GM12878 (cell line): ENCODE results near the gene ROCK2. TPM values are rescaled to one million over a fixed set of nuclear protein-coding genes. Genes with fewer than 3 reads are reported as not detected.

Source experiments
- ATAC-seq: fragments of 200-7000 bp; cut with Tn5 transposase; 3 replicates; pipeline ENCODE4 v1.9.1; 2020; ENCODE audit warnings: mild to moderate bottlenecking, moderate library complexity
- BruUV-seq: library from RNA; stranded (reverse); fragments of 400-500 nt; replicated peaks from 2 replicates; lab custom pipeline; 2021; lab: Mats Ljungman, UMichigan
- CTCF ChIA-PET: fragments of 300-600 bp; sonication (Branson Sonifier 250); formaldehyde crosslinking; extraction: SDS; loops from one replicate; lab custom pipeline; 2021; ENCODE audit warnings: inconsistent platforms; lab: Yijun Ruan, JAX
- POLR2A ChIA-PET: fragments of 350-600 bp; formaldehyde crosslinking; extraction: SDS; loops from one replicate; lab custom pipeline; 2021; ENCODE audit warnings: inconsistent platforms; lab: Charles Lee
- RAD21 ChIA-PET: fragments of 300-600 bp; sonication (Branson Sonifier 250); formaldehyde crosslinking; loops from one replicate; lab custom pipeline; 2023; ENCODE audit warnings: antibody characterized with exemption; ENCODE audit not compliant: unreplicated experiment; lab: Charles Lee
- SMC1A ChIA-PET: fragments of 300-600 bp; sonication (Branson Sonifier 250); formaldehyde crosslinking; loops from one replicate; lab custom pipeline; 2023; ENCODE audit not compliant: unreplicated experiment, uncharacterized antibody; lab: Charles Lee
- DNase-seq: peaks from one replicate; pipeline ENCODE4 v3.0.0-alpha.2; 2011; ENCODE audit warnings: low read depth, low spot score
- FAIRE-seq: peaks from 3 replicates; lab custom pipeline; 2011; peaks lifted over from hg19 to GRCh38; lab: Jason Lieb, UNC
- H2AFZ ChIP-seq: 2 replicates; pipeline ENCODE4 v1.6.0; 2011; ENCODE audit warnings: low read depth, low read length, control low read depth; ENCODE audit not compliant: control insufficient read depth
- H3K27ac ChIP-seq: 2 replicates; pipeline ENCODE4 v1.5.1; 2011; ENCODE audit warnings: control low read depth; ENCODE audit not compliant: control insufficient read depth, insufficient read depth
- H3K27me3 ChIP-seq, 2 experiments: replicated peaks in 1 of 2; 2 replicates each; pipeline versions ENCODE4 v1.6.0 to v1.6.1; 2011; ENCODE audit warnings: low read length in 1 of 2; ENCODE audit not compliant: control insufficient read depth in 2 of 2, insufficient read depth in 2 of 2
- H3K36me3 ChIP-seq, 2 experiments: 2 replicates each; pipeline ENCODE4 v1.5.1; 2011; ENCODE audit warnings: low read length in 1 of 2; ENCODE audit not compliant: control insufficient read depth in 2 of 2, insufficient read depth in 2 of 2
- H3K4me1 ChIP-seq: 2 replicates; pipeline ENCODE4 v1.6.1; 2011; ENCODE audit warnings: mild to moderate bottlenecking, low read length, moderate library complexity, mixed read lengths; ENCODE audit not compliant: control insufficient read depth, insufficient read depth
- H3K4me2 ChIP-seq: 2 replicates; pipeline ENCODE4 v1.6.0; 2011; ENCODE audit warnings: control low read depth; ENCODE audit not compliant: control insufficient read depth, insufficient read depth
- H3K4me3 ChIP-seq: fragments of 200-600 bp; sonication (generic); 2 replicates; pipeline ENCODE4 v1.5.1; 2016
- H3K79me2 ChIP-seq: 2 replicates; pipeline ENCODE4 v1.6.0; 2011; ENCODE audit warnings: low read length; ENCODE audit not compliant: control insufficient read depth, insufficient read depth
- H3K9ac ChIP-seq: 2 replicates; pipeline ENCODE4 v1.8.0; 2011; ENCODE audit warnings: low read length, control low read depth, mixed read lengths; ENCODE audit not compliant: control insufficient read depth, insufficient read depth
- H3K9me3 ChIP-seq: replicated peaks from 3 replicates; pipeline ENCODE4 v1.5.1; 2011; ENCODE audit warnings: mild to moderate bottlenecking, low read length; ENCODE audit not compliant: control insufficient read depth, insufficient read depth
- H4K20me1 ChIP-seq: 2 replicates; pipeline ENCODE4 v1.6.0; 2011; ENCODE audit not compliant: control insufficient read depth, insufficient read depth
- BRCA1 ChIP-seq: IDR thresholded peaks from 2 replicates; pipeline ENCODE4 v1.6.1; 2011; ENCODE audit warnings: low read depth, low read length, improper control_type of control experiment
- CREB1 ChIP-seq: IDR thresholded peaks from 2 replicates; pipeline ENCODE4 v1.6.1; 2012; ENCODE audit warnings: low read depth, mild to moderate bottlenecking, inconsistent platforms
- HCFC1 ChIP-seq: fragments of 150-350 bp; IDR thresholded peaks from 2 replicates; pipeline ENCODE4 v1.6.1; 2014; ENCODE audit warnings: low read length
- LARP7 ChIP-seq: fragments of 450-650 bp; IDR thresholded peaks from 2 replicates; pipeline ENCODE4 v1.6.1; 2017; ENCODE audit warnings: mild to moderate bottlenecking
- MYB ChIP-seq: fragments of 150-350 bp; IDR thresholded peaks from 2 replicates; pipeline ENCODE4 v1.6.1; 2014; ENCODE audit warnings: mild to moderate bottlenecking, low read depth, low read length, borderline replicate concordance
- NFXL1 ChIP-seq: fragments of 450-650 bp; IDR thresholded peaks from 2 replicates; pipeline ENCODE4 v1.6.1; 2017; ENCODE audit warnings: antibody characterized with exemption, mild to moderate bottlenecking, borderline replicate concordance
- PAX5 ChIP-seq: IDR thresholded peaks from 2 replicates; pipeline ENCODE4 v1.6.1; 2011; ENCODE audit warnings: low read depth, low read length, borderline replicate concordance
- POLR2A ChIP-seq: IDR thresholded peaks from 2 replicates; pipeline ENCODE4 v1.6.1; 2011; ENCODE audit warnings: low read depth, mild to moderate bottlenecking, low read length
- STAT3 ChIP-seq: IDR thresholded peaks from 2 replicates; pipeline ENCODE4 v1.6.1; 2011; ENCODE audit warnings: low read depth, low read length, improper control_type of control experiment
- SUPT20H ChIP-seq: IDR thresholded peaks from 2 replicates; pipeline ENCODE4 v1.6.1; 2011; ENCODE audit warnings: low read depth, mild to moderate bottlenecking, low read length, moderate library complexity, borderline replicate concordance; ENCODE audit not compliant: control insufficient read depth
- ZNF274 ChIP-seq: IDR thresholded peaks from one replicate; pipeline ENCODE4 v1.8.0; 2011; ENCODE audit not compliant: insufficient read length, insufficient read depth
- ZZZ3 ChIP-seq: IDR thresholded peaks from 2 replicates; pipeline ENCODE4 v1.6.1; 2011; ENCODE audit warnings: low read depth; ENCODE audit not compliant: control insufficient read depth, insufficient read length
- WGBS: methylation state at CpG from one replicate; pipeline ENCODE4 v1.1.6; 2016; ENCODE audit warnings: low lambda C conversion rate; ENCODE audit not compliant: insufficient replicate concordance, insufficient coverage; ENCODE audit errors: missing lambda C conversion rate; 5-methylcytosine and 5-hydroxymethylcytosine counted together
- in situ Hi-C: fragments of 300-500 bp; cut with MboI; formaldehyde crosslinking; loops from 9 replicates; pipeline ENCODE4 v1.14.3; 2018; ENCODE audit warnings: mixed read lengths
- intact Hi-C: fragments of 100-400 bp; cut with micrococcal nuclease; formaldehyde crosslinking; loops from one replicate; pipeline ENCODE4 v1.14.2; 2022; ENCODE audit not compliant: unreplicated experiment
- polyA plus RNA-seq, 11 experiments: library from polyadenylated mRNA; depleted of rRNA in 4 of 11; unstranded in 6 of 11; stranded (reverse) in 5 of 11; fragments of >200 nt; fragmentation: Nextera tagmentation in 4 of 11; fragmentation: Illumina TruSeq in 1 of 11; extraction: Ambion mirVana in 4 of 11; extraction: Trizol in 1 of 11; gene quantifications; 1 replicate in 1 of 11; 2 replicates in 10 of 11; pipeline versions ENCODE4 v1.2.1 to v1.2.3, GENCODE V29; 2011 to 2016; ENCODE audit warnings: inconsistent platforms in 2 of 11, missing spikeins in 2 of 11, low read depth in 1 of 11
- total RNA-seq, 4 experiments: library from RNA; depleted of rRNA in 3 of 4; stranded (reverse); fragments of >200 nt in 3 of 4; fragmentation: Illumina TruSeq in 1 of 4; extraction: Trizol in 1 of 4; gene quantifications; 2 replicates each; pipeline versions ENCODE4 v1.2.1 to v1.2.3, GENCODE V29; 2013 to 2021
- TF ChIP-seq, protein P1 (sequence below): fragments of 450-650 bp; formaldehyde crosslinking; IDR thresholded peaks from 2 replicates; pipeline ENCODE4 v1.4.0; 2022; ENCODE audit warnings: mild to moderate bottlenecking, moderate library complexity
- TF ChIP-seq, protein P2 (sequence below): fragments of 450-650 bp; IDR thresholded peaks from 2 replicates; pipeline ENCODE4 v1.6.1; 2017; ENCODE audit warnings: antibody characterized with exemption, mild to moderate bottlenecking, moderate library complexity
- TF ChIP-seq, protein P3 (sequence below): fragments of 450-650 bp; formaldehyde crosslinking; IDR thresholded peaks from 2 replicates; pipeline ENCODE4 v1.4.0; 2020; ENCODE audit warnings: mild to moderate bottlenecking, moderate library complexity

ROCK2 gene
- total and polyA plus RNA-seq, 10 of the 15 experiments (the other 5 are each of a cell fraction or from before 2014, with no cell fraction given), result 4.6 to 22.1 (median 8.3) TPM

DNA sequence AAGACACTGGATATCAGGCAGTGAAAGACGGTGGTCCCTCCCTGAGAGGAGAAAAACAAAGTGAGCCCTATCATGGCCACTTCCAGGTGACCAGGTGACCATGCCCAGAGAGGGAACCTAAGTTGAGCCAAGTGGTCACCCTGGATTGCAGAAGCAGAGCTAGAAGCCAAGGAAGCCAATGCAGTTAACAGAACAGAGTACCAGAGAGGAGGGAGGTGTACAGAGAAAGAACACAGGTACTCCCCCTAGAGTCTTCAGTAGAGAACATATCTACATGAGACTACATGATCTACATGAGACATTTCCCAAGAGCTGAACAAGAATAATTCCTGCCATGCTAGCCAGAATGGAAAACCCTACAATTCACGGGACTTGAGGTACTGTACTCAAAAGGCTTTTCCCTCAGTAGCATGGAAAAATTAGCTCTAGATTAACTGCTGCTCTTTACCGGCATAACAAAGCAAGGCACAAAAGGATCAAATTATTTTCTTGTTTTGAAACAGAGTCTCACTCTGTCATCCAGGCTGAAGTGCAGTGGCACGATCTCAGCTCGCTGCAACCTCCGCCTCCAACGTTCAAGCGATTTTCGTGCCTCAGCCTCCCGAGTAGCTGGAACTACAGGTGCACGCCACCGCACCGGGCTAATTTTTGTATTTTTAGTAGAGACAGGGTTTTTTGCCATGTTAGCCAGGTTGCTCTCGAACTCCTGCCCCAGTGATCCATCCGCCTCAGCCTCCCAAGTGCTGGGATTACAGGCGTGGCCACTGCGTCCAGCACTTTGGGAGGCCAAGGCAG is 23.5 kb downstream of the ROCK2 start:
- no peak overlapping the region for H3K9ac ChIP-seq
- TF ChIP-seq CREB1, result no peak
- TF ChIP-seq, protein P1, sequence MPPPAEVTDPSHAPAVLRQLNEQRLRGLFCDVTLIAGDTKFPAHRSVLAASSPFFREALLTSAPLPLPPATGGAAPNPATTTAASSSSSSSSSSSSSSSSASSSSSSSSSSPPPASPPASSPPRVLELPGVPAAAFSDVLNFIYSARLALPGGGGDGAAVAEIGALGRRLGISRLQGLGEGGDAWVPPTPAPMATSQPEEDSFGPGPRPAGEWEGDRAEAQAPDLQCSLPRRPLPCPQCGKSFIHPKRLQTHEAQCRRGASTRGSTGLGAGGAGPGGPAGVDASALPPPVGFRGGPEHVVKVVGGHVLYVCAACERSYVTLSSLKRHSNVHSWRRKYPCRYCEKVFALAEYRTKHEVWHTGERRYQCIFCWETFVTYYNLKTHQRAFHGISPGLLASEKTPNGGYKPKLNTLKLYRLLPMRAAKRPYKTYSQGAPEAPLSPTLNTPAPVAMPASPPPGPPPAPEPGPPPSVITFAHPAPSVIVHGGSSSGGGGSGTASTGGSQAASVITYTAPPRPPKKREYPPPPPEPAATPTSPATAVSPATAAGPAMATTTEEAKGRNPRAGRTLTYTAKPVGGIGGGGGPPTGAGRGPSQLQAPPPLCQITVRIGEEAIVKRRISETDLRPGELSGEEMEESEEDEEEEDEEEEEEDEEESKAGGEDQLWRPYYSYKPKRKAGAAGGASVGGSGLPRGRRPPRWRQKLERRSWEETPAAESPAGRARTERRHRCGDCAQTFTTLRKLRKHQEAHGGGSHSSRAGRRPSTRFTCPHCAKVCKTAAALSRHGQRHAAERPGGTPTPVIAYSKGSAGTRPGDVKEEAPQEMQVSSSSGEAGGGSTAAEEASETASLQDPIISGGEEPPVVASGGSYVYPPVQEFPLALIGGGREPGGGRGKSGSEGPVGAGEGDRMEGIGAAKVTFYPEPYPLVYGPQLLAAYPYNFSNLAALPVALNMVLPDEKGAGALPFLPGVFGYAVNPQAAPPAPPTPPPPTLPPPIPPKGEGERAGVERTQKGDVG, result no peak
- TF ChIP-seq, protein P2, sequence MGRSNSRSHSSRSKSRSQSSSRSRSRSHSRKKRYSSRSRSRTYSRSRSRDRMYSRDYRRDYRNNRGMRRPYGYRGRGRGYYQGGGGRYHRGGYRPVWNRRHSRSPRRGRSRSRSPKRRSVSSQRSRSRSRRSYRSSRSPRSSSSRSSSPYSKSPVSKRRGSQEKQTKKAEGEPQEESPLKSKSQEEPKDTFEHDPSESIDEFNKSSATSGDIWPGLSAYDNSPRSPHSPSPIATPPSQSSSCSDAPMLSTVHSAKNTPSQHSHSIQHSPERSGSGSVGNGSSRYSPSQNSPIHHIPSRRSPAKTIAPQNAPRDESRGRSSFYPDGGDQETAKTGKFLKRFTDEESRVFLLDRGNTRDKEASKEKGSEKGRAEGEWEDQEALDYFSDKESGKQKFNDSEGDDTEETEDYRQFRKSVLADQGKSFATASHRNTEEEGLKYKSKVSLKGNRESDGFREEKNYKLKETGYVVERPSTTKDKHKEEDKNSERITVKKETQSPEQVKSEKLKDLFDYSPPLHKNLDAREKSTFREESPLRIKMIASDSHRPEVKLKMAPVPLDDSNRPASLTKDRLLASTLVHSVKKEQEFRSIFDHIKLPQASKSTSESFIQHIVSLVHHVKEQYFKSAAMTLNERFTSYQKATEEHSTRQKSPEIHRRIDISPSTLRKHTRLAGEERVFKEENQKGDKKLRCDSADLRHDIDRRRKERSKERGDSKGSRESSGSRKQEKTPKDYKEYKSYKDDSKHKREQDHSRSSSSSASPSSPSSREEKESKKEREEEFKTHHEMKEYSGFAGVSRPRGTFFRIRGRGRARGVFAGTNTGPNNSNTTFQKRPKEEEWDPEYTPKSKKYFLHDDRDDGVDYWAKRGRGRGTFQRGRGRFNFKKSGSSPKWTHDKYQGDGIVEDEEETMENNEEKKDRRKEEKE, result no peak
- TF ChIP-seq NFXL1, result no peak
- no peak for TF ChIP-seq LARP7
- TF ChIP-seq, protein P3, sequence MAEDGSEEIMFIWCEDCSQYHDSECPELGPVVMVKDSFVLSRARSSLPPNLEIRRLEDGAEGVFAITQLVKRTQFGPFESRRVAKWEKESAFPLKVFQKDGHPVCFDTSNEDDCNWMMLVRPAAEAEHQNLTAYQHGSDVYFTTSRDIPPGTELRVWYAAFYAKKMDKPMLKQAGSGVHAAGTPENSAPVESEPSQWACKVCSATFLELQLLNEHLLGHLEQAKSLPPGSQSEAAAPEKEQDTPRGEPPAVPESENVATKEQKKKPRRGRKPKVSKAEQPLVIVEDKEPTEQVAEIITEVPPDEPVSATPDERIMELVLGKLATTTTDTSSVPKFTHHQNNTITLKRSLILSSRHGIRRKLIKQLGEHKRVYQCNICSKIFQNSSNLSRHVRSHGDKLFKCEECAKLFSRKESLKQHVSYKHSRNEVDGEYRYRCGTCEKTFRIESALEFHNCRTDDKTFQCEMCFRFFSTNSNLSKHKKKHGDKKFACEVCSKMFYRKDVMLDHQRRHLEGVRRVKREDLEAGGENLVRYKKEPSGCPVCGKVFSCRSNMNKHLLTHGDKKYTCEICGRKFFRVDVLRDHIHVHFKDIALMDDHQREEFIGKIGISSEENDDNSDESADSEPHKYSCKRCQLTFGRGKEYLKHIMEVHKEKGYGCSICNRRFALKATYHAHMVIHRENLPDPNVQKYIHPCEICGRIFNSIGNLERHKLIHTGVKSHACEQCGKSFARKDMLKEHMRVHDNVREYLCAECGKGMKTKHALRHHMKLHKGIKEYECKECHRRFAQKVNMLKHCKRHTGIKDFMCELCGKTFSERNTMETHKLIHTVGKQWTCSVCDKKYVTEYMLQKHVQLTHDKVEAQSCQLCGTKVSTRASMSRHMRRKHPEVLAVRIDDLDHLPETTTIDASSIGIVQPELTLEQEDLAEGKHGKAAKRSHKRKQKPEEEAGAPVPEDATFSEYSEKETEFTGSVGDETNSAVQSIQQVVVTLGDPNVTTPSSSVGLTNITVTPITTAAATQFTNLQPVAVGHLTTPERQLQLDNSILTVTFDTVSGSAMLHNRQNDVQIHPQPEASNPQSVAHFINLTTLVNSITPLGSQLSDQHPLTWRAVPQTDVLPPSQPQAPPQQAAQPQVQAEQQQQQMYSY, result no peak
- TF ChIP-seq STAT3, result no peak
- no peak for TF ChIP-seq ZNF274
- no peak for TF ChIP-seq SUPT20H
- TF ChIP-seq MYB, result no peak
- no peak for TF ChIP-seq PAX5
- no peak for TF ChIP-seq HCFC1
- TF ChIP-seq ZZZ3, result no peak
- TF ChIP-seq POLR2A, result no peak
- no peak for TF ChIP-seq BRCA1

More for the DNA sequence above, 23.5 kb downstream of the ROCK2 start:
- H3K79me2 ChIP-seq, result peaks cover 13% of the 10 kb centered on the region
- no peak overlapping the region for H3K27ac ChIP-seq
- no peak for DNase-seq
- POLR2A ChIA-PET, result no interaction called here
- no peaks in the 10 kb centered on the region for H3K36me3 ChIP-seq
- no peaks in the 10 kb centered on the region for H3K4me1 ChIP-seq
- no peak for ATAC-seq
- no peak for FAIRE-seq
- SMC1A ChIA-PET, result interaction anchor here (0.8 kb wide), 1 partner anchor 492 kb away, joined by 3 read pairs; no protein-coding TSS in a partner anchor
- 97% methylated on average over 17 of the region's 17 CpGs for WGBS
- RAD21 ChIA-PET, result interaction anchor here (0.9 kb wide), 1 partner anchor 19 kb away, joined by 3 read pairs; no protein-coding TSS in a partner anchor
- H3K27me3 ChIP-seq, result no peaks in the 10 kb centered on the region
- no peak overlapping the region for H3K4me3 ChIP-seq
- CTCF ChIA-PET, result no interaction called here
- no peaks in the 10 kb centered on the region; the same call in 2 of the 3 replicates for H3K9me3 ChIP-seq
- BruUV-seq, result no TSS peak
- H2AFZ ChIP-seq, result no peak overlapping the region
- in situ Hi-C loops, result no loop called here
- H4K20me1 ChIP-seq, result no peaks in the 10 kb centered on the region
- no peak overlapping the region for H3K4me2 ChIP-seq
- intact Hi-C loops, result no loop called here
